Measurements from ENCODE around the gene AFAP1.
"Not testable (repeated sequence)": the region's sequence is repeated elsewhere in the genome, so short reads cannot be mapped to it uniquely, and the experiment has no call there.

The AFAP1 gene

GRCh38 chr4:7945709-7946380 lies 6.2 kb upstream of the AFAP1 start:
- no peak for DNase-seq (ENCODE audit: low read depth)

GRCh38 chr4:7944599-7945220 lies 5.0 kb upstream of the AFAP1 start:
- no peak for DNase-seq (ENCODE audit: low read depth)

- DNase-seq (ENCODE audit: low read depth) = not testable (repeated sequence)
These were observed 4.0 kb upstream of the AFAP1 start for GRCh38 chr4:7943688-7944087.

- no peak for DNase-seq (ENCODE audit: low read depth)
These were observed 3.5 kb upstream of the AFAP1 start for GRCh38 chr4:7943211-7943610.

GRCh38 chr4:7941965-7942496 lies 2.4 kb upstream of the AFAP1 start:
- DNase-seq (ENCODE audit: low read depth) = no peak

GRCh38 chr4:7941111-7941964 lies 1.7 kb upstream of the AFAP1 start:
- no peak for DNase-seq (ENCODE audit: low read depth)

GRCh38 chr4:7938609-7939376 lies 868 bp downstream of the AFAP1 start:
- peak; percentile 9 for DNase-seq (ENCODE audit: low read depth)

GRCh38 chr4:7938266-7938608 lies 1.4 kb downstream of the AFAP1 start:
- no peak for DNase-seq (ENCODE audit: low read depth)

GRCh38 chr4:7937006-7937405 lies 2.7 kb downstream of the AFAP1 start:
- no peak for DNase-seq (ENCODE audit: low read depth)

GRCh38 chr4:7933651-7934510 lies 5.8 kb downstream of the AFAP1 start:
- no peak for DNase-seq (ENCODE audit: low read depth)

- no peak for DNase-seq (ENCODE audit: low read depth)
These were observed 7.4 kb downstream of the AFAP1 start for GRCh38 chr4:7932287-7932686.

GRCh38 chr4:7929118-7929951 lies 10.3 kb downstream of the AFAP1 start:
- DNase-seq (ENCODE audit: low read depth) = no peak

- no peak for DNase-seq (ENCODE audit: low read depth)
These were observed 10.9 kb downstream of the AFAP1 start for GRCh38 chr4:7928711-7929110.

- DNase-seq (ENCODE audit: low read depth) = no peak
These were observed 12.8 kb downstream of the AFAP1 start for GRCh38 chr4:7926822-7927221.

GRCh38 chr4:7924570-7924969 lies 15.1 kb downstream of the AFAP1 start:
- no peak for DNase-seq (ENCODE audit: low read depth)

GRCh38 chr4:7924163-7924562 lies 15.5 kb downstream of the AFAP1 start:
- no peak for DNase-seq (ENCODE audit: low read depth)

- DNase-seq (ENCODE audit: low read depth) = no peak
These were observed 17.2 kb downstream of the AFAP1 start for GRCh38 chr4:7922466-7922865.

- no peak for DNase-seq (ENCODE audit: low read depth)
These were observed 20.7 kb downstream of the AFAP1 start for GRCh38 chr4:7918981-7919380.

GRCh38 chr4:7918187-7918586 lies 21.5 kb downstream of the AFAP1 start:
- not testable (repeated sequence) for DNase-seq (ENCODE audit: low read depth)

- DNase-seq (ENCODE audit: low read depth) = no peak
These were observed 22.0 kb downstream of the AFAP1 start for GRCh38 chr4:7917669-7918068.
